Gastrocnemius medialis (tissue), 4 donors: Measurements from ENCODE around the gene GRIN2C.

Experiments
- POLR2A ChIP-seq, 2 donors: fragments of 450-650 bp; IDR thresholded peaks; one replicate each; pipeline ENCODE4 v1.6.1; 2017; ENCODE audit warnings: antibody characterized with exemption in 2 of 2, mild to moderate bottlenecking in 2 of 2, moderate library complexity in 2 of 2
- TF ChIP-seq, protein P1 (sequence below), 5 experiments: fragments of 450-650 bp in 3 of 5; fragments of 200-600 bp in 2 of 5; sonication (generic) in 2 of 5; IDR thresholded peaks in 4 of 5; conservative IDR thresholded peaks in 1 of 5; 1 replicate in 4 of 5; 2 replicates in 1 of 5; pipeline ENCODE4 v1.5.1; 2016 to 2019; ENCODE audit warnings: antibody characterized with exemption in 5 of 5, mild to moderate bottlenecking in 3 of 5, moderate library complexity in 3 of 5

DNA sequence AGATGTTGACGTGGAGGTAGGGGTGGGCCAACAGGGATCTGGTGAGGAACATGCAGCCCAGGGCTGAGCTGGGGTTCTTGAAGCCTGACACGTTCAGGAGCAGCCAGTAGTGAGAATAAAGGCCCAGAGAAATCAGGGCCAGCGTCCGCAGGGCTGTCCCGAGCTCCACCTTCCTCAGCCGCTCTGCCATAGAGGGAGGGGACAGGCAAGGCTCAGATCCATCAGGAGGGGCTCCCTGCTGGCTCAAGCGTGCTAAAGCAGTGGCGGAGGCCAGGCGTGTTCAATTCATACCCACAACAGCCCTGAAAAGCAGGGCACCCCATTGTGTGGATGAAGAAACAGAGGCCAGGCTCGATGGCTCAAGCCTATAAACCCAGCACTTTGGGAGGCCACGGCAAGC, 21.4 kb upstream of the GRIN2C start:
- no peak for TF ChIP-seq POLR2A (IDR thresholded peaks at IDR 0.05)
- TF ChIP-seq, protein P1, sequence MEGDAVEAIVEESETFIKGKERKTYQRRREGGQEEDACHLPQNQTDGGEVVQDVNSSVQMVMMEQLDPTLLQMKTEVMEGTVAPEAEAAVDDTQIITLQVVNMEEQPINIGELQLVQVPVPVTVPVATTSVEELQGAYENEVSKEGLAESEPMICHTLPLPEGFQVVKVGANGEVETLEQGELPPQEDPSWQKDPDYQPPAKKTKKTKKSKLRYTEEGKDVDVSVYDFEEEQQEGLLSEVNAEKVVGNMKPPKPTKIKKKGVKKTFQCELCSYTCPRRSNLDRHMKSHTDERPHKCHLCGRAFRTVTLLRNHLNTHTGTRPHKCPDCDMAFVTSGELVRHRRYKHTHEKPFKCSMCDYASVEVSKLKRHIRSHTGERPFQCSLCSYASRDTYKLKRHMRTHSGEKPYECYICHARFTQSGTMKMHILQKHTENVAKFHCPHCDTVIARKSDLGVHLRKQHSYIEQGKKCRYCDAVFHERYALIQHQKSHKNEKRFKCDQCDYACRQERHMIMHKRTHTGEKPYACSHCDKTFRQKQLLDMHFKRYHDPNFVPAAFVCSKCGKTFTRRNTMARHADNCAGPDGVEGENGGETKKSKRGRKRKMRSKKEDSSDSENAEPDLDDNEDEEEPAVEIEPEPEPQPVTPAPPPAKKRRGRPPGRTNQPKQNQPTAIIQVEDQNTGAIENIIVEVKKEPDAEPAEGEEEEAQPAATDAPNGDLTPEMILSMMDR (IDR thresholded peaks at IDR 0.05 in 4 of 5, conservative IDR thresholded peaks at IDR 0.05 in 1 of 5): no peak
